ENCODE results near the gene IL37.

DNA sequence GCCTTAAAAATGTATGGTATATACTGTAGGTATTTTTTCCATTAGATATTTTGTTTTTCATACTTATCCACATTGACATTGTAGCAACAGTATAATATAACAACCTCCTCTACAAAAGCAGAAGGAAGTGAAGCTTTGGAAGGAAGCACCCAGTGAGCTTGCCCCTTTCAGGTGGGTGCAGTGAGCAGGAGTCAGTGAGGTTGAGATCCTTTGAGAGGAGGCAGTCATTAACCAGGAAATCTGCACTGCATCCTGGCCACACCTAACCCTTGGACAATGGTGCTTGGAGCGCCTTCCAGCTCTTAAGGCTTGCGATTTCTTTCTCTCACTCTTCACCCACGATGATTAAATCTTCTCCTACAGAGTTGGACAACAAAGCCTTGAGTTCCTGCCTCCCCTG, 13.9 kb downstream of the IL37 start:
- no peak for TF ChIP-seq POLR2A (IDR thresholded peaks at IDR 0.05)
- TF ChIP-seq, protein P1, sequence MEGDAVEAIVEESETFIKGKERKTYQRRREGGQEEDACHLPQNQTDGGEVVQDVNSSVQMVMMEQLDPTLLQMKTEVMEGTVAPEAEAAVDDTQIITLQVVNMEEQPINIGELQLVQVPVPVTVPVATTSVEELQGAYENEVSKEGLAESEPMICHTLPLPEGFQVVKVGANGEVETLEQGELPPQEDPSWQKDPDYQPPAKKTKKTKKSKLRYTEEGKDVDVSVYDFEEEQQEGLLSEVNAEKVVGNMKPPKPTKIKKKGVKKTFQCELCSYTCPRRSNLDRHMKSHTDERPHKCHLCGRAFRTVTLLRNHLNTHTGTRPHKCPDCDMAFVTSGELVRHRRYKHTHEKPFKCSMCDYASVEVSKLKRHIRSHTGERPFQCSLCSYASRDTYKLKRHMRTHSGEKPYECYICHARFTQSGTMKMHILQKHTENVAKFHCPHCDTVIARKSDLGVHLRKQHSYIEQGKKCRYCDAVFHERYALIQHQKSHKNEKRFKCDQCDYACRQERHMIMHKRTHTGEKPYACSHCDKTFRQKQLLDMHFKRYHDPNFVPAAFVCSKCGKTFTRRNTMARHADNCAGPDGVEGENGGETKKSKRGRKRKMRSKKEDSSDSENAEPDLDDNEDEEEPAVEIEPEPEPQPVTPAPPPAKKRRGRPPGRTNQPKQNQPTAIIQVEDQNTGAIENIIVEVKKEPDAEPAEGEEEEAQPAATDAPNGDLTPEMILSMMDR (IDR thresholded peaks at IDR 0.05): no peak
- peak in 1 of 3 donors; percentile 36 for TF ChIP-seq POLR2AphosphoS5 (IDR thresholded peaks at IDR 0.05)
- TF ChIP-seq EP300 (IDR thresholded peaks at IDR 0.05): no peak
